GM19238 (cell line): ENCODE results near the gene TF.
"Not testable (repeated sequence)": the region's sequence is repeated elsewhere in the genome, so short reads cannot be mapped to it uniquely, and the experiment has no call there.

Experiments used
- DNase-seq: peaks from one replicate; pipeline ENCODE4 v3.0.0; 2011; ENCODE audit warnings: low spot score; ENCODE audit not compliant: insufficient read length

The TF gene

DNA sequence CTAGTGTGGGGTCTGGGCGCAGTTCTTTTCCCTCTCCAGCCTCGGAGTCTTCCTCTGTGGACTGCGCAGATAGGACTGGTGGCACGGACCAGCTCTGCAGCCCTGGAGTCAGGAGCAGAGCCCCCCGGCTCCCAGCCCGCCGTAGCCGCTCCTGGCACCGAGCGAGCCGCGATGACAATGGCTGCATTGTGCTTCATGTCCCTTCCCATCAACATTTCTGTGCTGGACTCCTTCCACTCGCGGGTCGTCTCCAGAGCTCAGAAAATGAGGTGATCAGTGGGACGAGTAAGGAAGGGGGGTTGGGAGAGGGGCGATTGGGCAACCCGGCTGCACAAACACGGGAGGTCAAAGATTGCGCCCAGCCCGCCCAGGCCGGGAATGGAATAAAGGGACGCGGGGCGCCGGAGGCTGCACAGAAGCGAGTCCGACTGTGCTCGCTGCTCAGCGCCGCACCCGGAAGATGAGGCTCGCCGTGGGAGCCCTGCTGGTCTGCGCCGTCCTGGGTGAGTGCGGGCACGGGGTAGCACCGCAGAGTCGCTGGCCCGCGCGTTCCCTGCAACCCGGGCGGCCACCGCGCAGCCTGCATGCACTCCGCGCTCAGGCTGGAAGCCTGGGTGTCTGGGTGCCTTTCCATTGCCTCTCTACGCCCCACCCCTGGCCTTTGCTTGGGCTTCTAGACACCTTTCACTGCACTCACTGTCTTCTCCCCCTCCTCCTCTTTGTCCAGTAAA is at the start of gene TF:
TSS of gene TF (plus strand) at position 413 of the 731 bp plus-strand sequence. CDS start at position 461, 48 bp downstream.
- DNase-seq: no peak

DNA sequence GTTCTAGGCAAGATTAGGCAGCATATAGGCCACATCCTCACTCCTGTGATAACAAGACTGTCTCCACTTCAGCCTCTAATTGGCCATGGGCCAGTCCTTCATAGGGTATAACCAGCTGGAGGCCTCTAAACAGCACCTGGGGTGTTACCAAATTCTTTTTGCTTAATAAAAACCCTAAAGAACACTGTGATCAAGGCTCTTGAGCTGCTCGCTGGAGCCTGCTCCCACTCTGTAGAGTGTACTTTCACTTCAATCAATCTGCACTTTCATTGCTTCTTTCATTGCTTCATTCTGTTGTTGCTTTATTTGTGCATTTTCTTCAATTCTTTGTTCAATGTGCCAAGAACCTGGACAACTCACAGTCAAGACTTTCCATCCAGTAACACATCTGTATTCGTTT is 48.2 kb upstream of the TF start:
- DNase-seq: no peak

GRCh38 chr3:133699467-133699866 is 46.7 kb upstream of the TF start:
- no peak for DNase-seq

GRCh38 chr3:133699903-133700302 is 46.3 kb upstream of the TF start:
- no peak for DNase-seq

- no peak for DNase-seq
Measured at GRCh38 chr3:133700351-133700750, 45.8 kb upstream of the TF start.

GRCh38 chr3:133701435-133702358 is 44.5 kb upstream of the TF start:
- no peak for DNase-seq

DNA sequence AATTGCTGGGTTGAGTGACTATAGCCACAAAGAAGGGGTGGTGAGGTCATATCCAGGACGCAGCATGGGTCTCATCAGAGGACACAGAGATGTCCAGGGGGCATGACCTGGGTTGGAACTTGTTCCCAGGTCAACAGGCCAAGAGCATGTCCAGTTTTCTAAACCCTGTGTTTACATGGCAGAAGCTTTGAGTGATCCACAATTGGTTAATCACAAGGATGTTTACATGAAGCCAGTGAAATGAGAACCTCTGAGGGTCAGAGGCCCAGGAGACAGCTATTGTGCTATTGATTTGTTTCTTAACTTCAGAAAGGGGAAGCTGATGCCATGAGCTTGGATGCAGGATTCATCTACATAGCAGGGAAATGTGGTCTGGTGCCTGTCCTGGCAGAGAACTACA is 42.3 kb upstream of the TF start:
- DNase-seq: no peak

DNA sequence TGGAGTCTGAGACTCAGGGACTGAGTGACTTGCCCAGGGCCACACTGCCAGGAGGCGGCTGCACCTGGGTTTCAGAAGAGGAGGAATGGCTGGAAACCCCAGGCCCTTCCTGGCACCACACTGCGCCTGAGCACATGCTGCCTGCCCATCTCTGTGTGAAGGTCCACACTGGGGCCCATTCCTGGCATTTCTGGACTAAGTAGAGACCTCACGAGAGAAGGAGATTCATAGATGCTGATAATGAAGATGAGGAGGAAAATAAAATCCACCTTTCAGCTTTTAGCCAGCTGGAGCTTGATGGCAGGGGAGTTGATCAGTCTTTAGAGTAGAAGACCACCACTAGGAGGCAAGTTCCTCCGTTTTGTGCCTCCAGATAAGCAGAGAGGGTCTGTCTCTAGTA is 40.2 kb upstream of the TF start:
- no peak for DNase-seq

- no peak for DNase-seq
Measured at GRCh38 chr3:133709139-133709750, 36.9 kb upstream of the TF start.

GRCh38 chr3:133711013-133711412 is 35.2 kb upstream of the TF start:
- no peak for DNase-seq

DNA sequence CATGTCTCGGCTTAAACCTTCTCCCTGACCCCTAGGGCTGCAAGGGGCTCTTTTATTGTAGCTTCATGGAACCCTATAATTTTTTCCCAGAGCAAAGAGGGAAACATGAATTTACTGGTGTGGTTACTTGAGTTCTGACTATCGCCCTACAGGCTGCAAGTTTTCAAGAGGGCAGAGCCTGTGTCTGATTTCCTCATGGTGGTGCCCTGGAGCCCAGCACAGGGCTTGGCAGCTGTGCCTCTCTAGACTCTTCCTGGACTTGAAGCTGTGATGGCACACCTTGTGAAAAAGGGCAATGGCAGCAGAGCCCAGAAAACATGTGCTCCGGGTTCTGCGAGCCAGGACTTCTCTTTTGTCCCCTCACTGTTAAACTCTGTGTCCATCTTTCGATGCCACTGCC is 34.2 kb upstream of the TF start:
- DNase-seq: no peak

GRCh38 chr3:133713347-133713746 is 32.8 kb upstream of the TF start:
- DNase-seq: no peak

- no peak for DNase-seq
Measured at GRCh38 chr3:133717424-133717823, 28.8 kb upstream of the TF start.

GRCh38 chr3:133722935-133723334 is 23.3 kb upstream of the TF start:
- no peak for DNase-seq

DNA sequence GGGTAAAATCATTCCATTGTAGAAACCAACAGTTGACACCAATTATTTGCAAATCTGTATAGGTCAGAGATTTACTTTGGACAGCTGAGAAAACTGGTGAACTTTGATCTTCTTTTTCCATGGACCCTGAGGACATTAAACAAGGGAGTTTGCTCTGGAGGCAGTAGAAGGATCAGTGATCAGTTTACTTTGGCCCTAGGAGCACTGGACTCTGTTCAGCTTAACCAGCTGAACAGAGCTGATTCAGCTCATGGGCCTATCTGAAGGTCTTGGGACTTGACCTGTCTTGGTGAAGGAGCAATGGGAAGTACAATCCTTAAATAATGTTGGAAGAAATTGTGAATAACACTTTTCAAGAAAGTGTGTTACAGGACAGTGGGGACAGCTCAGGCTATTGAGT is 15.2 kb upstream of the TF start:
- DNase-seq: no peak

DNA sequence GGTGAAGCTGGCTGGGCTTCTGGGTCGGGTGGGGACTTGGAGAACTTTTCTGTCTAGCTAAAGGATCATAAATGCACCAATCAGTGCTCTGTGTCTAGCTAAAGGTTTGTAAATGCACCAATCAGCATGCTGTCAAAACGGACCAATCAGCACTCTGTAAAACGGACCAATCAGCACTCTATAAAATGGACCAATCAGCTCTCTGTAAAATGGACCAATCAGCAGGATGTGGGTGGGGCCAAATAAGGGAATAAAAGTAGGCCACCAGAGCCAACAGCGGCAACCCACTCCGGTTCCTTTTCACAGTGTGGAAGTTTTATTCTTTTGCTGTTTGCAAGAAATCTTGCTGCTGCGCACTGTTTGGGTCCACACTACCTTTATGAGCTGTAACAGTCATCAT is 14.0 kb upstream of the TF start:
- not testable (repeated sequence) for DNase-seq

- no peak for DNase-seq
Measured at GRCh38 chr3:133733226-133733625, 13.0 kb upstream of the TF start.

DNA sequence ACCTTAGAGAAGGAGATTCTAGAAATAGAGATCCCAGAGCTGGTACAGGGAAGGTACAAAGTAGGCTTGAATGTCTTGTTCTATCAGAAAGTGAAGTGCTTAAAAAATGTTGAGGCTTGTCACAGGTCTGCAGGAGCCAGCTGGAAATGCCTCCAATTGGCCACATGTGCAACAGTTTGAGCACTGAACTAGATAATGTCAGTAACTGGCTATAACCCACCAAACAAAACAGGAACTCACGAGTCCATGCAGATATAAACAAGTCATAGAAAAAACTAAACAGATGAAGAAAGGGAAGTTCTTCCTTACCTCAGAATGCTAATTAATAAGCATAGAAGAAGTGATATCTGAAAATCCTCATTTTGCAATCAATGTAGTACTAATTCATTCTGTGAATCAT is 11.9 kb upstream of the TF start:
- DNase-seq: no peak

DNA sequence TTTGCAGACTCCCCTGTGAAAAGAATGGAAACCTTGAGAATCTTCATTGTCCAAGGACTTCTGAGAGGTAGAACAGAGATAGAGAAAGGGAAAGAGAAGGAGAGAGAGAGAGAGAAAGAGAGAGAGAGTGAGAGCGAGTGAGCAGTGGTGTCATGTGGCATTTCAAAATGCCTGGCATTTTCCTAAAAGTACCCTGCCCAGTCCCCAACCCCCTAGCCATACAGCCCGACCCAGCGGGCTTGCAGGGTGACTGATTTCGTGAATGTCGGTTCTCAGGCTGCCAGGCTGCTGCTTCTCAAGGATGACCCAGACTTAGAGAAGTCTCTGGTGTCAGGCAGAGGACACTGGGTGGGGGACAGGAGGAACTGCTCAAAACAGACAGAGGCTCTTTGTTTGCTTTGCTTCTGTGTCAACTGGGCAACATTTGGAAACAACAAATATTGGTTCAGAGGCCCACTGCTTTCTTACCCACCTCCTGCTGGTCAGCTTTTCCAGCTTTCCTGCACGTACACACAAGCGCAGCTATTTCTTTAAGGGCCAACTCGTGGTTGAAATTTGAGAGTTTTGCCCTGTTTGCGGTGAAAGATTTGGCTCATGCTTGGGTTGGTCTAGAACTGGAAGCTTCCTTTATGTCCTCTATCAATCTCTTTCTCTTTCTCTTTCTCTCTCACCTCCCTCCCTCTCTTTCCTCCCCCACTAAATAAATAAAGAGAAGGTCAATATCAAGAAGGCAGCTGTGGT is 3.7 kb upstream of the TF start:
- no peak for DNase-seq

DNA sequence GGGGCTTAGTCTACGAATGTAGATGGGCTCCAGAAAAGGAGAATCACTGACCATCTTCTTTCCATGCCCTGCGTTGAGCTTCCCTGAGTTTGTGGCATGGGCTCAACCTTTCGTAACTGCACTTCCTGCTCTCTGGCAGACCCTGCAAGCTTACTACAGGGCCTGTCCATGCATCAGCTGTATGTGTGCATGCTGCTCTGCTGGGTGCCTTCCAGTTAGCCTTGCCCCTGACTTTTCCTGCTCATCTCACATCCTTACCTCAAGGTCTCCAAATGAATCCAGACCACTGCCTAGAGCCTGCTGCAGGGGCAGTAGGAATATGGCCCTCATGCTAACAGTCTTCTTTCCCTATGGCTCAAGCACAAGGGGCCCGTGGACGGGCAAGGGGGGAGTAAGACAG is 2.0 kb upstream of the TF start:
- DNase-seq: no peak

DNA sequence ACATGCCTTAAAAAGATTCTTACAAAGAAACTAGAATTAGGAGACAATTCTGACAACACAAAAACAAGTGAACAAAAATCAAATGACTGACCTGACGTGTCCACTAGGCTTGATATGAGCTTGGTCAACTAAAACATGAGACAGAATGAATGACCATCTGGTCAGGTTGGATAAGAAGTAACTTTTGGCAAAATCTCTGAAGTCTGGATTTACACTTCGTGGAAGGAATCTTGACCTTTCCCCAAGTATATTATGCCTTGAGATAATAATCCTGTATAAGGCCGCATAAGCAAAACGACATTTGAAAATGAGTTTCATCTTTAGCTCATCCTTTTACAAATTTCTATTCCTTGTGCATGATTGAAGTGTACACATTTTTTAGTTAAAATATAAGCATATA is 1.1 kb upstream of the TF start:
- no peak for DNase-seq

DNA sequence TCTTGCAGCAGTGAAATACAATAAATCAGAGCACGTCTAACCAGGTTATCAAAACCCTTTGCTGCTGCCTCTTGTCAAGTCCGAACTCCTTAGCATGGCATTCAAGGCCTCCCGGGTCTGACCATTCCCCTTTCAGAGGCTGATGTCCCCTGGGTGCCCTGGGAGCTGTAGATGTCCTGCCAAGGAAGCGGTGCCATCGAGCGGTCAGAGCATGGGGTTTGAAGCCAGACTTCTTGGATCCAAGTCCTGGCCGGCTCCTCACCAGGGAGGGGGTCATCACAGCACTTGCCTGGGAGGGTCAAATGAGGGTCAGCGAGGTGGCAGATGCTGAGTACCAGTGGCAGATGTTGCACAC is 496 bp downstream of the TF start:
- DNase-seq: no peak
